A549 (cell line): ENCODE measurements around the gene POLD4. TPM values are rescaled to one million over a fixed set of nuclear protein-coding genes. Genes with fewer than 3 reads are reported as not detected.

Source experiments
- ATAC-seq, 2 experiments: fragments of 200-7000 bp in 1 of 2; fragments of >200 bp in 1 of 2; cut with Nextera tagmentation in 1 of 2; cut with Tn5 transposase in 1 of 2; 3 replicates each; pipeline versions ENCODE4 v1.8.0 to v1.9.1; 2018 to 2020; ENCODE audit warnings: mild to moderate bottlenecking in 1 of 2, moderate library complexity in 1 of 2
- CTCF ChIA-PET: fragments of 300-600 bp; sonication (Branson Sonifier 250); formaldehyde crosslinking; extraction: SDS; loops from one replicate; lab custom pipeline; 2021; ENCODE audit warnings: antibody characterized with exemption, inconsistent platforms; lab: Yijun Ruan, JAX
- POLR2A ChIA-PET: fragments of 350-600 bp; formaldehyde crosslinking; extraction: SDS; loops from one replicate; lab custom pipeline; 2021; ENCODE audit warnings: antibody characterized with exemption, inconsistent platforms; lab: Yijun Ruan, JAX
- DNase-seq, 2 experiments: peaks; one replicate each; pipeline versions ENCODE4 v3.0.0 to v3.0.0-alpha.2; 2011 to 2016; ENCODE audit warnings: low read depth in 1 of 2, low spot score in 1 of 2
- FAIRE-seq: peaks from 2 replicates; lab custom pipeline; 2011; peaks lifted over from hg19 to GRCh38; lab: Jason Lieb, UNC
- H3K27ac ChIP-seq, 2 experiments: fragments of >200 bp; sonication (Bioruptor Twin); formaldehyde crosslinking; 3 replicates each; pipeline ENCODE4 v1.5.1; 2016 to 2017
- H3K4me1 ChIP-seq: fragments of >200 bp; sonication (Bioruptor Twin); formaldehyde crosslinking; 3 replicates; pipeline ENCODE4 v1.6.1; 2016
- H3K4me2 ChIP-seq: fragments of >200 bp; sonication (Bioruptor Twin); formaldehyde crosslinking; 3 replicates; pipeline ENCODE4 v1.6.1; 2016
- H3K4me3 ChIP-seq: fragments of >200 bp; sonication (Bioruptor Twin); formaldehyde crosslinking; 3 replicates; pipeline ENCODE4 v1.5.1; 2016
- H3K9me3 ChIP-seq: fragments of >200 bp; sonication (Bioruptor Twin); formaldehyde crosslinking; 3 replicates; pipeline ENCODE4 v1.6.1; 2016
- CBX8 ChIP-seq: fragments of 200-600 bp; sonication (generic); IDR thresholded peaks from 2 replicates; pipeline ENCODE4 v1.6.1; 2016
- ESRRA ChIP-seq: fragments of 150-350 bp; IDR thresholded peaks from 2 replicates; pipeline ENCODE4 v1.6.1; 2014; ENCODE audit warnings: mild to moderate bottlenecking, low read length, borderline replicate concordance
- HEYL ChIP-seq: fragments of 250-450 bp; sonication (Bioruptor Pico); IDR thresholded peaks from 2 replicates; pipeline ENCODE4 v1.8.0; 2021; ENCODE audit warnings: mild to moderate bottlenecking, moderate library complexity
- JUN ChIP-seq, 2 experiments: fragments of >200 bp; sonication (Bioruptor Twin); formaldehyde crosslinking; IDR thresholded peaks; 2 replicates in 1 of 2; 3 replicates in 1 of 2; pipeline ENCODE4 v1.6.1; 2016 to 2017
- REST ChIP-seq: fragments of 200-600 bp; sonication (generic); IDR thresholded peaks from 2 replicates; pipeline ENCODE4 v1.6.1; 2016; ENCODE audit warnings: antibody characterized with exemption, mild to moderate bottlenecking, moderate library complexity
- WGBS: methylation state at CpG from one replicate; pipeline ENCODE4 v1.1.6; 2017; ENCODE audit errors: missing lambda C conversion rate; 5-methylcytosine and 5-hydroxymethylcytosine counted together
- polyA plus RNA-seq, 4 experiments: library from polyadenylated mRNA; depleted of rRNA in 3 of 4; stranded (reverse); fragments of >200 nt; fragmentation: RNase III in 1 of 4; extraction: RNeasy Plus Mini Kit Qiagen cat#74134 plus additional on column Dnase treatment in 1 of 4; gene quantifications; 2 replicates in 3 of 4; 3 replicates in 1 of 4; pipeline ENCODE4 v1.2.3, GENCODE V29; 2011 to 2017
- small RNA-seq, 6 experiments: library from RNA; depleted of rRNA; stranded (forward); fragments of <200 nt; gene quantifications; one replicate each; pipeline ENCODE3, GENCODE V24; 2012
- TF ChIP-seq, protein P1 (sequence below): IDR thresholded peaks from 2 replicates; pipeline ENCODE4 v1.6.1; 2012

POLD4 gene
- polyA plus RNA-seq, 2 of the 4 experiments (the other 2 are of a cell fraction) = 140 to 148 TPM

DNA sequence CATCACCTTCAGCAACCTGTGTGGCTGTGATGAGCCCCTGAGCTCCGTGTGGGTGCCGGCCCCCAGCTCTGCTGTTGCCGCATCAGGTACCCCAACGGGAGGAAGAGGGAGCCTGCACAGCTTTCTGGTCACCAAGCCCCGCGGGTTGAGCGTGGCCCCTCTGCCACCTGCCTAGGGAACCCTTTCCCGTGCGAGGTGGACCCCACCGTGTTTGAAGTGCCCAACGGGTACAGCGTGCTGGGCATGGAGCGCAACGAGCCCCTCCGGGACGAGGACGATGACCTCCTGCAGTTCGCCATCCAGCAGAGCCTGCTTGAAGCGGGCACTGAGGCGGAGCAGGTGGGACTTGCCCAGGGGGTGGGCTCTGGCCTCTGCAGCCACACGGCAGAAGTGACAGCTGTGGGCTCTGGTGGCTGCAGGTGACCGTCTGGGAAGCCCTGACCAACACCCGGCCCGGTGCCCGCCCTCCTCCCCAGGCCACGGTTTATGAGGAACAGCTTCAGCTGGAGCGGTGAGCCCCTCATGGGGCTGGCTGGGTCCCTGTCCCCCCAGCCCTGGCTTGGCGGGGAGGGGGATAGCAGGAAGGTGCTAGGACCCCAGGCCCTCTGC, 51.9 kb downstream of the POLD4 start:
- Histone ChIP-seq H3K27ac (no peak overlapping the region), H3K4me1 (peaks cover 22% of the 10 kb centered on the region; the same call in 2 of the 3 replicates), H3K9me3 (no peaks in the 10 kb centered on the region), H3K4me2 (no peak overlapping the region), H3K4me3 (no peak overlapping the region)
- no peak for ATAC-seq
- no peak for DNase-seq
- CTCF ChIA-PET = interaction anchor here (1.1 to 7.1 kb wide), 6 partner anchors 10 to 50 kb away, joined by 4 to 42 read pairs (median 13); partner anchors contain the start of gene ANKRD13D
- TF ChIP-seq CBX8 (no peak), JUN (IDR thresholded peaks at IDR 0.05) (no peak), HEYL (no peak), ESRRA (no peak), REST (no peak)
- TF ChIP-seq, protein P1, sequence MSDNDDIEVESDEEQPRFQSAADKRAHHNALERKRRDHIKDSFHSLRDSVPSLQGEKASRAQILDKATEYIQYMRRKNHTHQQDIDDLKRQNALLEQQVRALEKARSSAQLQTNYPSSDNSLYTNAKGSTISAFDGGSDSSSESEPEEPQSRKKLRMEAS = no peak
- POLR2A ChIA-PET = interaction anchor here (2.3 kb wide), 1 partner anchor 13 kb away, joined by 7 read pairs; the partner anchor contains the start of gene ANKRD13D
- FAIRE-seq = no peak
- 93% methylated on average over 24 of the region's 28 CpGs for WGBS

Small RNAs within 50 kb of the gene (small RNA-seq; reads per million reads assigned to genes)
- 0 to 1.7 (median 0) reads per million in 6 experiments for gene RN7SKP239
- 0 reads per million in 6 experiments for gene RNU6-1238P

Other genes starting within 250 kb of the POLD4 start
- gene KDM2A, start 234.3 kb downstream of the POLD4 start, polyA plus RNA-seq (2011; rRNA removed) = 42.8 and 48.0 TPM in 2 replicates
- gene KDM2A, start 234.3 kb downstream of the POLD4 start, polyA plus RNA-seq (2017; fragmentation: RNase III; extraction: RNeasy Plus Mini Kit Qiagen cat#74134 plus additional on column Dnase treatment) = 34.5 TPM in 3 replicates
- 20.1 and 20.5 TPM in 2 replicates for gene GRK2, start 87.1 kb downstream of the POLD4 start, polyA plus RNA-seq (2011; rRNA removed)
- gene GRK2, start 87.1 kb downstream of the POLD4 start, polyA plus RNA-seq (2017; fragmentation: RNase III; extraction: RNeasy Plus Mini Kit Qiagen cat#74134 plus additional on column Dnase treatment) = 27.0 to 29.7 TPM (median 29.5 TPM) in 3 replicates
- 15.4 and 17.0 TPM in 2 replicates for gene ANKRD13D, start 64.2 kb downstream of the POLD4 start, polyA plus RNA-seq (2011; rRNA removed)
- 22.5 to 24.5 TPM (median 24.2 TPM) in 3 replicates for gene ANKRD13D, start 64.2 kb downstream of the POLD4 start, polyA plus RNA-seq (2017; fragmentation: RNase III; extraction: RNeasy Plus Mini Kit Qiagen cat#74134 plus additional on column Dnase treatment)
- 13.7 and 13.9 TPM in 2 replicates for gene SSH3, start 50.0 kb downstream of the POLD4 start, polyA plus RNA-seq (2011; rRNA removed)
- gene SSH3, start 50.0 kb downstream of the POLD4 start, polyA plus RNA-seq (2017; fragmentation: RNase III; extraction: RNeasy Plus Mini Kit Qiagen cat#74134 plus additional on column Dnase treatment) = 18.6 to 24.1 TPM (median 23.8 TPM) in 3 replicates
- gene CLCF1, start 20.1 kb upstream of the POLD4 start, polyA plus RNA-seq (2011; rRNA removed) = 23.9 and 25.8 TPM in 2 replicates
- 31.0 to 37.1 TPM (median 36.0 TPM) in 3 replicates for gene CLCF1, start 20.1 kb upstream of the POLD4 start, polyA plus RNA-seq (2017; fragmentation: RNase III; extraction: RNeasy Plus Mini Kit Qiagen cat#74134 plus additional on column Dnase treatment)
- gene RAD9A, start 38.4 kb upstream of the POLD4 start, polyA plus RNA-seq (2011; rRNA removed) = 19.0 and 19.6 TPM in 2 replicates
- gene RAD9A, start 38.4 kb upstream of the POLD4 start, polyA plus RNA-seq (2017; fragmentation: RNase III; extraction: RNeasy Plus Mini Kit Qiagen cat#74134 plus additional on column Dnase treatment) = 41.6 to 43.7 TPM (median 43.0 TPM) in 3 replicates
- 174 and 178 TPM in 2 replicates for gene PPP1CA, start 48.3 kb upstream of the POLD4 start, polyA plus RNA-seq (2011; rRNA removed)
- gene PPP1CA, start 48.3 kb upstream of the POLD4 start, polyA plus RNA-seq (2017; fragmentation: RNase III; extraction: RNeasy Plus Mini Kit Qiagen cat#74134 plus additional on column Dnase treatment) = 200 to 208 TPM (median 205 TPM) in 3 replicates
- not detected in 2 replicates for gene TBC1D10C, start 50.5 kb upstream of the POLD4 start, polyA plus RNA-seq (2011; rRNA removed)
- 0.08 TPM in 1 of 3 replicates, not detected in the others for gene TBC1D10C, start 50.5 kb upstream of the POLD4 start, polyA plus RNA-seq (2017; fragmentation: RNase III; extraction: RNeasy Plus Mini Kit Qiagen cat#74134 plus additional on column Dnase treatment)
- gene CARNS1, start 62.1 kb upstream of the POLD4 start, polyA plus RNA-seq (2011; rRNA removed) = 0.08 and 0.15 TPM in 2 replicates
- 0.09 to 0.12 TPM (median 0.10 TPM) in 3 replicates for gene CARNS1, start 62.1 kb upstream of the POLD4 start, polyA plus RNA-seq (2017; fragmentation: RNase III; extraction: RNeasy Plus Mini Kit Qiagen cat#74134 plus additional on column Dnase treatment)
- 34.6 and 40.9 TPM in 2 replicates for gene RPS6KB2, start 74.9 kb upstream of the POLD4 start, polyA plus RNA-seq (2011; rRNA removed)
- gene RPS6KB2, start 74.9 kb upstream of the POLD4 start, polyA plus RNA-seq (2017; fragmentation: RNase III; extraction: RNeasy Plus Mini Kit Qiagen cat#74134 plus additional on column Dnase treatment) = 45.4 to 49.2 TPM (median 47.9 TPM) in 3 replicates
- gene PTPRCAP, start 84.1 kb upstream of the POLD4 start, polyA plus RNA-seq (2011; rRNA removed) = 0.19 and 0.34 TPM in 2 replicates
- gene PTPRCAP, start 84.1 kb upstream of the POLD4 start, polyA plus RNA-seq (2017; fragmentation: RNase III; extraction: RNeasy Plus Mini Kit Qiagen cat#74134 plus additional on column Dnase treatment) = 0.25 to 0.56 TPM (median 0.36 TPM) in 3 replicates
- 34.6 and 38.0 TPM in 2 replicates for gene CORO1B, start 89.9 kb upstream of the POLD4 start, polyA plus RNA-seq (2011; rRNA removed)
- gene CORO1B, start 89.9 kb upstream of the POLD4 start, polyA plus RNA-seq (2017; fragmentation: RNase III; extraction: RNeasy Plus Mini Kit Qiagen cat#74134 plus additional on column Dnase treatment) = 37.9 to 46.0 TPM (median 44.2 TPM) in 3 replicates
- gene GPR152, start 99.2 kb upstream of the POLD4 start, polyA plus RNA-seq (2011; rRNA removed) = not detected in 2 replicates
- gene GPR152, start 99.2 kb upstream of the POLD4 start, polyA plus RNA-seq (2017; fragmentation: RNase III; extraction: RNeasy Plus Mini Kit Qiagen cat#74134 plus additional on column Dnase treatment) = not detected in 3 replicates
- gene CABP4, start 101.8 kb upstream of the POLD4 start, polyA plus RNA-seq (2011; rRNA removed) = not detected in 2 replicates
- gene CABP4, start 101.8 kb upstream of the POLD4 start, polyA plus RNA-seq (2017; fragmentation: RNase III; extraction: RNeasy Plus Mini Kit Qiagen cat#74134 plus additional on column Dnase treatment) = not detected in 3 replicates
- gene TMEM134, start 115.7 kb upstream of the POLD4 start, polyA plus RNA-seq (2011; rRNA removed) = 18.1 and 18.8 TPM in 2 replicates
- gene TMEM134, start 115.7 kb upstream of the POLD4 start, polyA plus RNA-seq (2017; fragmentation: RNase III; extraction: RNeasy Plus Mini Kit Qiagen cat#74134 plus additional on column Dnase treatment) = 18.0 to 20.6 TPM (median 18.9 TPM) in 3 replicates
- gene AIP, start 129.5 kb upstream of the POLD4 start, polyA plus RNA-seq (2011; rRNA removed) = 50.8 and 56.3 TPM in 2 replicates
- gene AIP, start 129.5 kb upstream of the POLD4 start, polyA plus RNA-seq (2017; fragmentation: RNase III; extraction: RNeasy Plus Mini Kit Qiagen cat#74134 plus additional on column Dnase treatment) = 57.1 to 74.1 TPM (median 68.8 TPM) in 3 replicates
- 13.0 and 14.2 TPM in 2 replicates for gene PITPNM1, start 151.8 kb upstream of the POLD4 start, polyA plus RNA-seq (2011; rRNA removed)
- 32.6 to 42.0 TPM (median 36.4 TPM) in 3 replicates for gene PITPNM1, start 151.8 kb upstream of the POLD4 start, polyA plus RNA-seq (2017; fragmentation: RNase III; extraction: RNeasy Plus Mini Kit Qiagen cat#74134 plus additional on column Dnase treatment)
- gene CDK2AP2, start 154.6 kb upstream of the POLD4 start, polyA plus RNA-seq (2011; rRNA removed) = 36.6 and 38.7 TPM in 2 replicates
- gene CDK2AP2, start 154.6 kb upstream of the POLD4 start, polyA plus RNA-seq (2017; fragmentation: RNase III; extraction: RNeasy Plus Mini Kit Qiagen cat#74134 plus additional on column Dnase treatment) = 47.8 to 53.1 TPM (median 51.3 TPM) in 3 replicates
- not detected in 2 replicates for gene CABP2, start 169.9 kb upstream of the POLD4 start, polyA plus RNA-seq (2011; rRNA removed)
- gene CABP2, start 169.9 kb upstream of the POLD4 start, polyA plus RNA-seq (2017; fragmentation: RNase III; extraction: RNeasy Plus Mini Kit Qiagen cat#74134 plus additional on column Dnase treatment) = not detected in 3 replicates
- 1,034 and 1,447 TPM in 2 replicates for gene GSTP1, start 230.3 kb upstream of the POLD4 start, polyA plus RNA-seq (2011; rRNA removed)
- gene GSTP1, start 230.3 kb upstream of the POLD4 start, polyA plus RNA-seq (2017; fragmentation: RNase III; extraction: RNeasy Plus Mini Kit Qiagen cat#74134 plus additional on column Dnase treatment) = 971 to 1,024 TPM (median 991 TPM) in 3 replicates